ENCODE data around the gene IL32. TPM values are rescaled to one million over a fixed set of nuclear protein-coding genes. Genes with fewer than 3 reads are reported as not detected.

The IL32 gene
- polyA plus RNA-seq, 1 experiment: 30.3 TPM

DNA sequence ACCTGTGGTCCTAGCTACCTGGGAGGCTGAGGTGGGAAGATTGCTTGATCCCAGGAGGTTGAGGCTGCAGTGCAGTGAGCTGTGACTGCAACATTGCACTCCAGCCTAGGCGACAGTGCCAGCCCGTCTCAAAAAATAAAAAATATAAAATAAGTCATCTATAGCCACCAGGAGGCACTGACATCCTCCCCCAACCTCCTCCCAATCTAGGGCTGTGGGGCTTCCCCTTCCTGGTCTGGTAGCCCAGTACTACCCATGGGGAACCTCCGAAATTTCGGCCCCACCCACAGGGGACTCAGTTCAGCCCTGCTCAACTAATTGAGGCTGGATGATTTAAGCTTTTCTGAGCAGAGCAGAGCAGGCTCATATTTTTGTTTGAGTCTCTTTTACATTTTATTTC, 30.4 kb downstream of the IL32 start:
- DNase-seq (ENCODE audit: low read depth, low spot score): no peak
- POLR2A ChIA-PET: no interaction called here
- Histone ChIP-seq H3K27me3 (ENCODE audit: control insufficient read depth, insufficient read depth, low read length) (peaks cover 46% of the 10 kb centered on the region), H3K9me3 (ENCODE audit: control insufficient read depth, insufficient read depth, low read length) (no peaks in the 10 kb centered on the region; the same call in 1 of the 2 replicates), H3K27ac (ENCODE audit: low read depth, low read length) (no peak overlapping the region), H3K4me3 (ENCODE audit: low read depth, low read length) (no peak overlapping the region)
- TF ChIP-seq, protein P1, sequence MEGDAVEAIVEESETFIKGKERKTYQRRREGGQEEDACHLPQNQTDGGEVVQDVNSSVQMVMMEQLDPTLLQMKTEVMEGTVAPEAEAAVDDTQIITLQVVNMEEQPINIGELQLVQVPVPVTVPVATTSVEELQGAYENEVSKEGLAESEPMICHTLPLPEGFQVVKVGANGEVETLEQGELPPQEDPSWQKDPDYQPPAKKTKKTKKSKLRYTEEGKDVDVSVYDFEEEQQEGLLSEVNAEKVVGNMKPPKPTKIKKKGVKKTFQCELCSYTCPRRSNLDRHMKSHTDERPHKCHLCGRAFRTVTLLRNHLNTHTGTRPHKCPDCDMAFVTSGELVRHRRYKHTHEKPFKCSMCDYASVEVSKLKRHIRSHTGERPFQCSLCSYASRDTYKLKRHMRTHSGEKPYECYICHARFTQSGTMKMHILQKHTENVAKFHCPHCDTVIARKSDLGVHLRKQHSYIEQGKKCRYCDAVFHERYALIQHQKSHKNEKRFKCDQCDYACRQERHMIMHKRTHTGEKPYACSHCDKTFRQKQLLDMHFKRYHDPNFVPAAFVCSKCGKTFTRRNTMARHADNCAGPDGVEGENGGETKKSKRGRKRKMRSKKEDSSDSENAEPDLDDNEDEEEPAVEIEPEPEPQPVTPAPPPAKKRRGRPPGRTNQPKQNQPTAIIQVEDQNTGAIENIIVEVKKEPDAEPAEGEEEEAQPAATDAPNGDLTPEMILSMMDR (IDR thresholded peaks at IDR 0.05; ENCODE audit: low read depth, low read length): no peak
- CTCF ChIA-PET: interaction anchor here (0.7 to 2.4 kb wide), 2 partner anchors 32 to 64 kb away, joined by 3 to 8 read pairs; no protein-coding TSS in a partner anchor

DNA sequence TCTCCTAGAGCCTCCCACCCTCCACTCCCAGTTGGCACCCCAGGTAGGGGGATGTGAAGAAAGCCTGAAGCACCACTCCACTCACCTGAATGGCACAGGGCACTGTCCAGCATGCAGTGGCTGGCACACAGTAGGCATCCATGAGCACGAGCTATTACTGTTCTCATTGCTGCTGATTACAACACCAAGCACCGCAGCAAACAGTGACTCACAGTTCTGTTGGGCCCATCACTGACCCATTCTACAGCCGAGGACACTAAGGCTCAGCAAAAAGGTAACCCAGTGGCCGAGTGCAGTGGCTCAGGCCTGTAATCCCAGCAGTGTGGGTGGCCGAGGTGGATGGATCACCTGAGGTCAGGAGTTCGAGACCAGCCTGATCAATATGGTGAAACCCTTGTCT, 30.9 kb downstream of the IL32 start:
- Histone ChIP-seq H3K27me3 (ENCODE audit: control insufficient read depth, insufficient read depth, low read length) (peaks cover 45% of the 10 kb centered on the region), H3K9me3 (ENCODE audit: control insufficient read depth, insufficient read depth, low read length) (no peaks in the 10 kb centered on the region; the same call in 1 of the 2 replicates), H3K27ac (ENCODE audit: low read depth, low read length) (no peak overlapping the region), H3K4me3 (ENCODE audit: low read depth, low read length) (no peak overlapping the region)
- TF ChIP-seq, protein P1 (IDR thresholded peaks at IDR 0.05; ENCODE audit: low read depth, low read length): no peak
- no peak for DNase-seq (ENCODE audit: low read depth, low spot score)
- CTCF ChIA-PET: interaction anchor here (0.6 to 2.4 kb wide), 2 partner anchors 63 to 65 kb away, joined by 3 to 8 read pairs; no protein-coding TSS in a partner anchor
- POLR2A ChIA-PET: no interaction called here

DNA sequence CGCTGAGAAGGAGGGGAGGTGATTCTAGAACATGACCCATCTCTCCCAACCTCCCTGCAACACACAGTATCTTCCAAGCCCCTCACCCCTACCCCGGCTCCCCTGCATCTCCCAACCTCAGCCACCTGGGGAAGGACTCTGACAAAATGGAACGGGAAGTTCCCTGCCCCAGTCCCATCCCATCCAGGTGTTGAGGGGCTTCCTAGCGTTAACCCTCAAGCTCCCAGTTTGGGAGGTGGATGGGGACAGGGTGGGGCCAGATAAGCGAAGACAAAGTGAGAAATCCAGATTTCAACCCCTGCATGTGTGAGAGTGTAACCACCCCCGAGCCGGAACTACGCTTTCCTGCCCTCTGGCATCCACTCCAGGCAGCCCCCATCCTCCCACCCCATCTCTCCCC, 31.8 kb downstream of the IL32 start:
- DNase-seq (ENCODE audit: low read depth, low spot score): no peak
- POLR2A ChIA-PET: no interaction called here
- Histone ChIP-seq H3K9me3 (ENCODE audit: control insufficient read depth, insufficient read depth, low read length) (no peaks in the 10 kb centered on the region; the same call in 1 of the 2 replicates), H3K4me3 (ENCODE audit: low read depth, low read length) (no peak overlapping the region), H3K27me3 (ENCODE audit: control insufficient read depth, insufficient read depth, low read length) (peaks cover 36% of the 10 kb centered on the region), H3K27ac (ENCODE audit: low read depth, low read length) (no peak overlapping the region)
- TF ChIP-seq, protein P1 (IDR thresholded peaks at IDR 0.05; ENCODE audit: low read depth, low read length): no peak
- CTCF ChIA-PET: interaction anchor here (0.6 to 2.4 kb wide), 3 partner anchors 62 to 87 kb away, joined by 3 to 8 read pairs (median 5); no protein-coding TSS in a partner anchor

DNA sequence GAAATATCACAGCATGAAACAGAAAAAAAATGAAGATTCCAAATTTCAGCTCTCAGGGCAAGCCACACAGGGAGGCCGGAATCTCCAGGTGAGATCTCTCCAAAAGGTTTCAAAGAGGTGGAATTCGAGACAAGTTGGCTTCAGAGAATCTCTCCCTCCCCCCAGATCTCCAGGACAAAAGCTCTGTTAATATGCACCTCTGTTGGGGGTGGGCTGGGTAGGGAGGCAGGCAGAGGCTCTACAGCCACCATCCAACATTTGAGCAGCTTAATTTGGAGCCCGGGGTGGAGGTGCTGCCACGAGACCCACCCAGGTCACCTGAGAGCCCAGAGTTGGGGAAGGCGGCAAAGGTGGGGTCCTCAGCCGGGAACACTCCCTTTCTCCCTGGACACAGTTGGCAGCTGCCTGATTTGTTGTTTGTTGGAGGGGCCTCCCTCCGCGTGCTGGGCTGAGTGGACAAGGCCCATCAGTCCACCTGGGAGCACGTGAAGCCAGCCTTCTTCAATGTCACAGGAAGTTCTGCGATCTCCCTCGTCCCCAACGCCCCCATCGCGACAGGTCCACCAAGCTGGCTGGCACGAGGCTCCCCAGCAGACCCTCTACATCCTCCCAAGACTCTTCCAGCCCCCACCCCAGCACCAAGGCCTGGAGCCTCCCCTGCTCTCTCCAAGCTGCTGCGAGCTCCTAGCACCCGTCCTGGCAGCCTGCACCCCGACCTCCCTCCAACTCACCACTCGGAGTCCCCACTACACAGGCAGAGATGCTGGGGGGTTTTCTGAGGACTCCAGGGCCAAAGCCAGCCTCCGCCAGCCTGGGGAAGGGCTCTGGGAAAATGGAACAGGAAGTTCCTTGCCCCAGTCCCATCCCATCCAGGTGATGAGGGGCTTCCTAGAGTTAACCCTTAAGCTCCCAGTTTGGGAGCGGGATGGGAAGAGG, 33.3 kb downstream of the IL32 start, which contains the start of gene ZSCAN10:
TSS of gene ZSCAN10 (minus strand) at position 836 of the 936 bp plus-strand sequence. CDS start 6,357 bp downstream, outside the sequence.
- peaks cover 28% of the 10 kb centered on the region for H3K27me3 ChIP-seq (ENCODE audit: control insufficient read depth, insufficient read depth, low read length)
- H3K4me3 ChIP-seq (ENCODE audit: low read depth, low read length): peak within 1 kb of the TSS; percentile 41
- H3K9me3 ChIP-seq (ENCODE audit: control insufficient read depth, insufficient read depth, low read length): no peaks in the 10 kb centered on the region; the same call in 1 of the 2 replicates
- DNase-seq (ENCODE audit: low read depth, low spot score): no peak
- TF ChIP-seq, protein P1 (IDR thresholded peaks at IDR 0.05; ENCODE audit: low read depth, low read length): no peak
- POLR2A ChIA-PET: interaction anchor here (0.7 kb wide), 1 partner anchor 15 kb away, joined by 4 read pairs; no protein-coding TSS in a partner anchor
- peak within 1 kb of the TSS; percentile 11 for H3K27ac ChIP-seq (ENCODE audit: low read depth, low read length)
- CTCF ChIA-PET: interaction anchor here (0.7 to 1.8 kb wide), 2 partner anchors 31 to 360 kb away, joined by 3 to 8 read pairs; no protein-coding TSS in a partner anchor

DNA sequence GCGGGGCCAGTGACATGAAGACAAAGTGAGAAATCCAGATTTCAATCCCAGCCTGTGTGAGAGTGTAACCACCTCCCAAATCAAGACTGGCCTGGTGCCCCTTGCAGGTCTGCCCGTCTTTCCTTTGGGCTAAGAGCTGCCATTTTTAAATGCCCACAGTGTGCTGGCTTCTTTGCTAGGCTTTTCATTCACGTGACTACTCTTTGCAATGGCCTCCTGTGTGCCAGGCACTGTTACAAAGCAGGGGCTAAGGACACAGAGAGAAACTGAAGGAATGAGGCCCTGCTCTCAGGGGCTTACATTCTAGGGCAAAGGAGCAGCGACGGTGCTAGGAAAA, 33.9 kb downstream of the IL32 start:
- CTCF ChIA-PET: interaction anchor here (1.0 to 1.8 kb wide), 2 partner anchors 30 kb away, joined by 3 to 8 read pairs; no protein-coding TSS in a partner anchor
- POLR2A ChIA-PET: no interaction called here
- TF ChIP-seq, protein P1 (IDR thresholded peaks at IDR 0.05; ENCODE audit: low read depth, low read length): no peak

More for the DNA sequence above, 33.9 kb downstream of the IL32 start:
- DNase-seq (ENCODE audit: low read depth, low spot score): no peak
- H3K27ac ChIP-seq (ENCODE audit: low read depth, low read length): no peak overlapping the region
- H3K4me3 ChIP-seq (ENCODE audit: low read depth, low read length): no peak overlapping the region
- no peaks in the 10 kb centered on the region; the same call in 1 of the 2 replicates for H3K9me3 ChIP-seq (ENCODE audit: control insufficient read depth, insufficient read depth, low read length)
- peaks cover 28% of the 10 kb centered on the region for H3K27me3 ChIP-seq (ENCODE audit: control insufficient read depth, insufficient read depth, low read length)
